GM21447 (cell line): ENCODE measurements around the gene RSF1.
"Not testable (repeated sequence)": the region's sequence is repeated elsewhere in the genome, so short reads cannot be mapped to it uniquely, and the experiment has no call there.

ENCODE experiments used
- ATAC-seq: cut with Tn5 transposase; IDR thresholded peaks from one replicate; pipeline ENCODE4 v1.9.1; 2021; ENCODE audit not compliant: unreplicated experiment

Gene RSF1, protein sequence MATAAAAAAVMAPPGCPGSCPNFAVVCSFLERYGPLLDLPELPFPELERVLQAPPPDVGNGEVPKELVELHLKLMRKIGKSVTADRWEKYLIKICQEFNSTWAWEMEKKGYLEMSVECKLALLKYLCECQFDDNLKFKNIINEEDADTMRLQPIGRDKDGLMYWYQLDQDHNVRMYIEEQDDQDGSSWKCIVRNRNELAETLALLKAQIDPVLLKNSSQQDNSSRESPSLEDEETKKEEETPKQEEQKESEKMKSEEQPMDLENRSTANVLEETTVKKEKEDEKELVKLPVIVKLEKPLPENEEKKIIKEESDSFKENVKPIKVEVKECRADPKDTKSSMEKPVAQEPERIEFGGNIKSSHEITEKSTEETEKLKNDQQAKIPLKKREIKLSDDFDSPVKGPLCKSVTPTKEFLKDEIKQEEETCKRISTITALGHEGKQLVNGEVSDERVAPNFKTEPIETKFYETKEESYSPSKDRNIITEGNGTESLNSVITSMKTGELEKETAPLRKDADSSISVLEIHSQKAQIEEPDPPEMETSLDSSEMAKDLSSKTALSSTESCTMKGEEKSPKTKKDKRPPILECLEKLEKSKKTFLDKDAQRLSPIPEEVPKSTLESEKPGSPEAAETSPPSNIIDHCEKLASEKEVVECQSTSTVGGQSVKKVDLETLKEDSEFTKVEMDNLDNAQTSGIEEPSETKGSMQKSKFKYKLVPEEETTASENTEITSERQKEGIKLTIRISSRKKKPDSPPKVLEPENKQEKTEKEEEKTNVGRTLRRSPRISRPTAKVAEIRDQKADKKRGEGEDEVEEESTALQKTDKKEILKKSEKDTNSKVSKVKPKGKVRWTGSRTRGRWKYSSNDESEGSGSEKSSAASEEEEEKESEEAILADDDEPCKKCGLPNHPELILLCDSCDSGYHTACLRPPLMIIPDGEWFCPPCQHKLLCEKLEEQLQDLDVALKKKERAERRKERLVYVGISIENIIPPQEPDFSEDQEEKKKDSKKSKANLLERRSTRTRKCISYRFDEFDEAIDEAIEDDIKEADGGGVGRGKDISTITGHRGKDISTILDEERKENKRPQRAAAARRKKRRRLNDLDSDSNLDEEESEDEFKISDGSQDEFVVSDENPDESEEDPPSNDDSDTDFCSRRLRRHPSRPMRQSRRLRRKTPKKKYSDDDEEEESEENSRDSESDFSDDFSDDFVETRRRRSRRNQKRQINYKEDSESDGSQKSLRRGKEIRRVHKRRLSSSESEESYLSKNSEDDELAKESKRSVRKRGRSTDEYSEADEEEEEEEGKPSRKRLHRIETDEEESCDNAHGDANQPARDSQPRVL (N-terminal part only)

DNA sequence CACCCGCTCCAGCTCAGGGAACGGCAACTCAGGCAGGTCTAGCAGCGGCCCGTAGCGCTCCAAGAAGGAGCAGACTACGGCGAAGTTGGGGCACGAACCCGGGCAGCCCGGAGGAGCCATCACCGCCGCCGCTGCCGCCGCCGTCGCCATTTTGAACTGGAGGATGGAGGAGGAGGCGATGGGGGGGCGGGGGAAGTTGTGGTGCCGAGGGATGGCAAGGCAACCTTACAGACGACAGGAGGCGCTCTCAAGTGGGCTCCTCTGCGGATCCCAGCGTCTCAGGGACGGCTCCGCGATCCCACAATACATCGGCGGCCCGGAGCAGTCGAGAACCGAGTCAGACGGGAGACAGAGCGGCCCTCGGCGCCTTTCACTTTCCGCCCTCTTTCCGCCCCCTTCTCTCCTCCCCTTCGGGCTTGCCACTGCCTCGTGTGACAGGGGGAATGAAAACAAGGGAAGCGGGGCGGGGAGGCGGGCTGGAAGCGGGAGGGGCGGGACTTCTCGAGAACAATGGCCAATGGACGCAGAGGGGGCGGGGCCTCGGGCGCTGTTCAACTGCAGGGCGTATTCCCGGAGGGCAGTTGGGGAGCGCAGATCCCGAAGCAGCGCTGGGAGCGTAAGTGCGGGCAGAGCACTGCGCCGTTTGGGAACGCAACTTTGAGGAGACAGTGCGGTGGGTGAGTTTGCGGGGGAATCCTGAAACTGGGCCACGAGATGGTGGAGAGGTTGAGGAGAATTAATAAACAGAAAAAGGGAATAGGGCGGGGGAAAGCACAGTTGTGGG, at the start of gene RSF1, which contains the start of gene AAMDC:
TSS of gene RSF1 (minus strand) at position 158 of the 784 bp plus-strand sequence. CDS start at position 150, 8 bp downstream.
TSS of gene AAMDC (plus strand) at position 580 of the 784 bp plus-strand sequence. CDS start 21,353 bp downstream, outside the sequence.
- ATAC-seq = peak; percentile 83

DNA sequence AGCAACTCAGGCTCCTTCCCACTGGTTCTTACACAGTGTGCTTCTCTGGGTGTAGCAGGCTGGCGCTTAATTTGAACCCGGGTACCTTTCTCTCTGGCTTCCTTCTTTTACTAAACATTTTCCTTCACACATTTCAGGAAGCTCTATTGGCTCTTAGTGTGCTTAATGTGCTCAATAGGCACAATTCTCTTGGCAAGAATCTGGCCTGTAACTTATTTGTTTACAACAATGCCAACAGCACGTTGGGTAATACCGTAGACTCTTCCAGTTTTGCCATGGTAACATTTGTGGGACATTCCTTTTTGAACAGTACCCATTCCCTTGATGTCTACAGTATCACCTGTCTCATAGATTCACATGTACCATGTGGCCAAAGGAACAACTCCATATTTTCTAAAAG, 48.2 kb upstream of the RSF1 start:
- ATAC-seq = no peak

DNA sequence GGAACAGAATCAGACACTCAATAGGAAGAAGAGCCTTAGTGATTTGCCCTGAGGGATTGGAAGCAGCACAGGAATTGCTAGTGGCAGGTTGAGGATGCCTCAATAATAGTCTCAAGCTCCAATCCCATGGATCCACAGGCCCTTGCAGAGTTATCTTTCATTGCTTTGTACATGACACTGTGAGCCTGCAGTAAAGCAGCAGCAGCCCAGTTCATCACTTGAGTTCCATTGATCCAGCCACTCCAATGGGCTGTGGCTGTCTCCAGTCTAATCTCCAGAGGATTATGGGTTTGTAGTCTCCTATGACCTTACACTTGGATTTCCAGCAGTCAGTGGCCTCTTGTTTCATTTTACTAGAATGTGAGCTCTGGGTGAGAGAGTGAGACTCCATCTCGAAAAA, 45.8 kb upstream of the RSF1 start:
- no peak for ATAC-seq

DNA sequence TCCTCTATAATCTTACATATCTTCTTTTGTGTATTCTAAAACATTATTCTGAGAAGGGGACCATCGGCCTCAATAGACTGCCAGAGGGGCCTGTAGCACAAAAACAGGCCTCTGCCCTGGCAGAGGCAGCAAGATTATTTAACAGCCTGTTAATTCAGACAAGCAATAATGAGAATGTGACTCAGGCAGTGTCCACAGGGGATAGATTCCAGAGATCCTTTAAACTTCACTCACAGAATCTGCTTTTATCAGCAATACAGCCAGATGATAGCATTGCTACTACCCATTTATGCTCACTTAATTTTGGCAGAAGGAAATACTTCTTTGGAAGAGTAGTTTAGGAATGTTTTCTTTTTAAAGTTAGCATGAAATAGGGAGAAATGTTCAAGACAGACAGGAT, 45.3 kb upstream of the RSF1 start:
- no peak for ATAC-seq

DNA sequence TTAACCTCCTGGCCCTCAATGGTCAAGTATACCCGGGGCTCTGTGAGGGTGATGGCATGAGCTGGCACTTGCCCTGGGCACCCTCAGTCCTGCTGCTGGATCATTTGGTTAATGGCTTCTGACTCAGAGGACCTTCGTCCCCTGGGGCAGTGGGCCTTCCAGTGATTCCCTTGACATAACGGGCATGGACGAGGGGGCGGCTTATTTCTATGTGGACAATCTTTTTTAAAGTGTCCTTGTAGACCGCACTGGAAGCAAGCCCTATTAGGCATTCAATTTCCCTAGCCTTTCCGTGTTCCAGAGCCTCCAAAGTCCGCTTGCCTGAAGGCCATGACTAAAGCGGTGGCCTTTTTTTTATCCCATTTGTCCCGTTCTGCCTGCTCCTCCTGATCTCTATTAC, 40.9 kb upstream of the RSF1 start:
- not testable (repeated sequence) for ATAC-seq

DNA sequence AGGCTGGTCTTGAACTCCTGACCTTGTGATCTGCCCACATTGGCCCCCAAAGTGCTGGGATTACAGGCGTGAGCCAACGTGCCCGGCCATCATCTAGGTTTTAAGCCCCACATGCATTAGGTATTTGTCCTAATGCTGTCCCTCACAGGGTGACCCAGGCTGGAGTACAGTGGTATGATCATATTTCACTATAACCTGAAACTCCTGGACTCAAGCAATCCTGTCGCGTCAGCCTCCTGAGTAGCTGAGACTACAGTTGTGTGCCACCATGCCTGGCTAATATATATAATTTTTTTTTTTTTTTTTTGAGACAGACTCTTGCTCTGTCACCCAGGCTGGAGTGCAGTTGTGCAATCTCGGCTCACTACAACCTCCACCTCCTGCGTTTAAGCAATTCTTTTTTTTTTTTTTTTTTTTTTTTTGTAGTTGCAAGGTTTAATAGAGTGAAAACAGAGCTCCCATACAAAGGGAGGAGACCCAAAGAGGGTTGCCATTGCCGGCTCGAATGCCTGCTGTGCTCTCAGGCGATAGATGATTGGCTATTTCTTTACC, 37.5 kb upstream of the RSF1 start:
- ATAC-seq = not testable (repeated sequence)

DNA sequence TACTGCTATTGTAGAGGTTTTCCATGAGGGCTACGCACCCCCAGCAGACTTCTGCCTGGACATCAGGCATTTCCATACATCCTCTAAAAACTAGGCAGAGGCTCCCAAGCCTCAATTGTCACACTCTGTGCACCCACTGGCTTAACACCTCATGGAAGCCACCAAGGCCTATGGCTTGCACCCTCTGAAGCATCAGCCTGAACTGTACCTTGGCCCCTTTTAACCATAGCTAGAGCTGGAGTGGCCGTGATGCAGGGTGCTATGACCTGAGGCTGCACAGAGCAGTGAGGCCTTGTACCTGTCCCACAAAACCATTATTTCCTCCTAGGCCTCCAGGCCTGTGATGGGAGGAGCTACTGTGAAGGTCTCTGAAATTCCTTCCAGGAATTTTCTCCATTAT, 34.3 kb upstream of the RSF1 start:
- ATAC-seq = no peak

DNA sequence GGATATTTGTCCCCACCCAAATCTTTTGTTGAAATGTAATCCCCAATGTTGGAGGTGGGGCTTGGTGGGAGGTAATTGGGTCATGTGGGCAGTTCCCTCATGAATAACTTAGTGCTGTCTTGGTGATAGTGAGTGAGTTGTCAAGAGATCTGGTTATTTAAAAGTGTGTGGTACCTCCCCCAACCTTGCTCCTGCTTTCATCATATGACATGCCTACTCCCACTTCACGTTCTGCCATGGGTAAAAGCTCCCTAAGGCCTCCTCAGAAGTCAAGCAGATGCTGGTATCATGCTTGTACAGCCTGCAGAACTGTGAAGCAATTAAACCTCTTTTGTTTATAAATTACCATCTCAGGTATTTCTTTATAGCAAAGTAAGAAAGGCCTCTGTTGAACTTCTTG, 31.0 kb upstream of the RSF1 start:
- no peak for ATAC-seq

DNA sequence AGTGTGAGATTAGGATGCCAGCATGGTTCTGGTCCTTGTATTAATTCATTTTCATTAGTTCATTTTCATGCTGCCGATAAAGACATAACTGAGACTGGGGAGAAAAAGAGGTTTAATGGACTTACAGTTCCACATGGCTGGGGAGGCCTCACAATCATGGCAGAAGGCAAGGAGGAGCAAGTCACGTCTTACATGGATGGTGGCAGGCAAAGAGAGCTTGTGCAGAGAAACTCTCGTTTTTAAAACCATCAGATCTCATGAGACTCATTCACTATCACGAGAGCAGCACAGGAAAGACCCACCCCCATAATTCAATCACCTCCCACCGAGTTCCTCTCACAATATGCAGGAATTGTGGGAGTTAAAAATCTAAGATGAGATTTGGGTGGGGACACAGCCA, 23.2 kb upstream of the RSF1 start:
- not testable (repeated sequence) for ATAC-seq

DNA sequence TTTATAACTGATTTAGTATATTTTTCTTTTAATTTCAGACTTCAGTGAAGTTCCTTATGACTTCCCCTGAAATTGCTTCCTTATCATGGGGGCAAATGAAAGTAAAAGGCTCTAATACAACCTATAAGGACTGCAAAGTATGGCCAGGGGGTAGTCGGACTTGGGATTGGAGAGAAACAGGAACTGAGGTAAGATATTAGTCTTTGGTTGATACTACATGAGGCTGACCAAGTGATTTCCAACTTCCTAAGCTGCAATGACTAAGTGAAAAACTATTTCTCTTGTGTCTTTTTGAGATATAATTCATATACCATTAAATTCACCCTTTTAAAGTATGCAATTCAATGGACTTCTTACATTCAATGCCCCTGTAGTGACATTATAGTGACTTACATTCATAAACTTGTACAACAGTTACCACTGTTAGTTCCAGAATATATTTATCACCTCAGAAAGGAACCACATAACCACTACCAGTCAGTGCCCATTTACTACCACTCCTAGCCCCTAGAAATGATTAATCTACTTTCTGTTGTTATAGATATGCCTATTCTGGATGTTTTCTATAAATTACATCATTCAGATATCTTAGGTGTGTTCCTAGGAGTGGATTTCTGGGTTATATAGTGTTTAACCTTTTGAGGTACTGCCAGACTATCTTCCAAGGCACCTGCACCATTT, 22.1 kb upstream of the RSF1 start:
- ATAC-seq = no peak

DNA sequence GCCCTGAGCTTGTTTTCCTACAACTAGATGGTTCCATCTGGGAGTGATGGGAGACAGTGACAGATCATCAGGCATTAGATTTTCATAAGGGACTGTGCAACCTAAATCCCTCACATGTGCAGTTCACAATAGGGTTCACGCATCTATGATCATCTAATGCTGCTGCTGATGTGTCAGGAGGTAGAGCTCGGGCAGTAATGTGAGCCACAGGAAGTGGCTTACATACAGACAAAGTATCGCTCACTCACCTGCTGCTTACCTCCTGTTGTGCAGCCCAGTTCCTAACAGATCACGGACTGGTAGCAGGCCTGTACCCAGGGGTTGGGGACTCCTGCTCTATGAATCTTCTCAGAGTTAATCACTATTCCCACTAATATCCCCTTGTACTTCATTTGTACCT, 12.8 kb upstream of the RSF1 start:
- ATAC-seq = no peak

DNA sequence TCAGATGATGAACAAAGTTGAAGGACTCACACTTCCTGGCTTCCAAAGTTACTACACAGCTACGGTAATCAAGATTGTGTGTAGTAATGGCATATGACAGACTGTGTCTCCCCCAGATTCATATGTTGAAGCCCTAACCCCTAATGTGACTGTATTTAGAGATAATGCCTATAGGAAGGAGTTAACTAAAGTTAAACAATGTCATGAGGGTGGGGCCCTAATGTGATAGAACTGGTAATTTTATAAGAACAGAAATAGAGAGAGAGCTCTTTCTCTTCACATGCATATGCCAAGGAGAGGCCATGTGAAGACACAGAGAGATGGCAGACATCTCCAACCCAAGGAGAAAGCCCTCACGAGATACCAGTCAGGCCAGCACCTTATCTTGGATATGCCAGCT, 8.4 kb upstream of the RSF1 start:
- ATAC-seq = no peak

DNA sequence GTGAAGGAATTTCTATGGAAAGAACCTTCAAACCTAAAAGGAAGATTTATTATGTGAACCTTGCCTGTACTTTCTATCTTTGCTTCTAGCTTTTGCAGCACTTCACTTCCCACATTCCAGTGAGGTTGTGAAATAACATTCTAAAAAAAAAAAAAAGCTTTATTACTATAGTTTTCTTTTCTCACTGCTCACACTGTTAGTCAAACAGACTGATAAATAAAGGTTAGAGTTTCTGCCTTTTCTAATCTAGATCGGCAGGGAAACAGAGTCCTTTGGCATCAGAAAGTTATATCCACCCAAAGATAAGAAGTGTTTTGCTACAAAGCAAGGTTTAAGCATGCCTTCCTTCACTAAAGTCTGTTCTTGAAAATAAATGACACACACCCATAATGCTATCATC, 3.3 kb upstream of the RSF1 start:
- no peak for ATAC-seq

DNA sequence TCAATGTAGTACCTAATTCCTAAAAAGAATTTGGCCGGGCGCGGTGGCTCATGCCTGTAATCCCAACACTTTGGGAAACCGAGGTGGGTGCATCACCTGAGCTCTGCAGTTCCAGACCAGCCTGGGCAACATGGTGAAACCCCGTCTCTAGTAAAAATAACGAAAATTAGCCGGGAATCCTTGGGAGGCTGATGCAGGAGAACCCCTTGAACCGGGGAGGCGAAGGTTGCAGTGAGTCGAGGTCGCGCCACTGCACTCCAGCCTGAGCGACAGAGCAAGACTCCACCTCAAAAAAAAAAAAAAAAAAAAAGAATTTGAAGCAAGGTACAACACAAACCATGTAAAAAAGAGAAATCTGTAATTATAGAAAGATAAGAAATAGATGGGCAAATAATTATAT, 1.6 kb upstream of the RSF1 start:
- ATAC-seq = not testable (repeated sequence)

DNA sequence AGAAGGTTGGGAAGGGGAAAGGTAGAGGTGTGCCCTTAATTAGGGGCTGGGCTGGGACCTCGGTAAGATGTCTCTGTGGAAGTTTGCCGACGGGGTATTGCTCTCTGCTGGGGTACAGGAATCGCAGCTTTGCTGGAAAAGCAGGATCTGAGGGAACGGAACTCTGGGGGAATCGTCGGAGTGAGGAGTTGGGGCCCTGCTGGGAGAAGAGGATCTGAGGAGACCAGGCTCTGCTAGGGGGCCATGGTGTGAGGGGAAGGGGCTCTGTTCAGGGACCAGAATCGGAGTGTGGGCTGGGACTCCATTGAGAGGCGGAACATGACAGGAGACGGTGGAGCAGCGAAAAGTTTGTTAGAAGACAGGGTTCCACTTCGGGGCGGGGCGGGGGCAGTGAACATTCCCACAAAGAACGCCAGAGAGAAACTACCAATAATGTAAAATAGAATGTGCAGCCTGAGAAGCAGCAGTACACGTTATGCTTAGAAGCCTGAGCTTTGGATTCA, 878 bp upstream of the RSF1 start:
- ATAC-seq = no peak

DNA sequence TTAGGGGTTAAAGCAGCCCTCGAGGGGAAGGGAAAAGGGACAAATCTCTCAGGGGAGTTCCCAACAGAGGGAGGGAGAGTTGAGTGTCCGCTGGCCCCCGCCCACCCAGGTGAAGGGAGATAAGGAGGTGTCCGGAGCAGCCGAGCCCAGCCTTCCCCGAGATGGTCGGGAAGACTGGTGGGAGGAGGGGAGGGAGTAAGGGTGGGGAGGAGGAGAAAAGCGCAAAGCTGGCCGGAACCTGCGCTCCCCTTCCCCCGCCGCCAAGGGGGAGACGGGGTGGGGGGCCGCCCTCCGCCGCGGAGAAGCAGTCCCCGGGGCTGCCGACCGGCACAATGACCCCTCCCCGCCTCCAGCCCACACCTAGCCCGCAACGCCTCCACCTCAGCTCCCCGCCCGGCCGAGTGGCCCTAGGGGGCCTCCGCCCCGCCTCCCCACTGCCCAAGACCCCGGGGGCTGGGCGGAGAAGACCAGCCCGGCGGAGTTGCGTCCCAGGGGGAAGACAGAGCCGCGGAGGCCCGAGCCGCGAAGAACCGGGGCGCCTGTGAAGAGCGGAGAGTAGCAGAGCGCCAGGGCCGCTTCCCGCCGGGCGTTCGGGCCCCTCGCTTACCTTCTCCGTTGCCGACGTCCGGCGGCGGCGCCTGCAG, 479 bp downstream of the RSF1 start:
- peak; percentile 5 for ATAC-seq

DNA sequence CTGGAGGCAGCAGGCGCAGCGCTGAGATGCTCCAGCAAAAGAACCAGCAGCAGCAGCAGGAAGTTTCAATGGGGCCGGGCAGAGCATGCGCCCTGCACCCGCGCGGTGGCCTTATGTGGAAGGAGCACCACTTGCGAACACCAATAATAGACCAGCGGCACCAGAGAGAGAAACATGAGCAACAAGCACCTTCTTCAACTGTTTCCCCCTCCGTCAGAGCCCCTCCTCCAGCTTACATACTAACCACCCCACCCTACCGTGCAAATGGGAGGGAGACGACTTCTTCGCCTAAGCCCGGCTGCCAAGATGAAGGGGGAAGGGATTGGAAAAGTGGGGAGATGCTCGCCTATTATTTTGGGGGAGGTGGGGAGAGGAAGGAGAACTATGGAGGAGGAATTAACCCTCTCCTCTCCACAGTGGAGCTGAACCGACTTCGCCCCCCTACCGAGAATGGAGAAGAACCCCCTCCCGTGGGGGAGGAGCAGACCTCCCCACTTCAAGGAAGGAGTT, 1.1 kb downstream of the RSF1 start:
- peak; percentile 48 for ATAC-seq

DNA sequence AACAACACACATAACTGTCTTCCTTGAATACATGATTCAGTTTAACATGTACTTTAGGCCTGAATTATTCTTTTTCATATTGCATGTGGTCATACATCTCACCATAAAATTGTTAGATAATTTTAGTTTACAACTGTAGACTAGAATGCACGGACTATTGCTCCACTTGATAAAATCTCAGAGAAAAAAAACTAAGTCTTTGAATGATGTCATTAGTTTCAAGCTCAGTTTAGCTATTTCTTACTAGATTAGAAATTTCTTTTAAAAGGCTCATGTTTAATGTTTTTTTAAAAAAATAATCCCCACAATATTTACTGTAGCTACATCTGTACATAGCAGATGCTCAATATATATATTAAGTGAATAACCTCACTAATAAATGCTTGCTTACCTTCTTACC, 5.1 kb downstream of the RSF1 start:
- no peak for ATAC-seq
